Stimulated activated CD8-positive, alpha-beta memory T cell treated with anti-CD3 and anti-CD28 coated beads, Interleukin-15, amount 100 ng/mL, for 4 hours (primary cell): ENCODE measurements around the gene WWC2.
"Not testable (repeated sequence)": the region's sequence is repeated elsewhere in the genome, so short reads cannot be mapped to it uniquely, and the experiment has no call there.

ENCODE experiments used
- DNase-seq, 2 donors: peaks; one replicate each; pipeline ENCODE4 v3.0.0-alpha.2; 2020; ENCODE audit warnings: low read depth in 2 of 2

Gene WWC2

GRCh38 chr4:183299464-183299863 is 200.4 kb downstream of the WWC2 start:
- DNase-seq, result no peak

GRCh38 chr4:183300070-183300469 is 201.0 kb downstream of the WWC2 start:
- DNase-seq, result no peak

DNA sequence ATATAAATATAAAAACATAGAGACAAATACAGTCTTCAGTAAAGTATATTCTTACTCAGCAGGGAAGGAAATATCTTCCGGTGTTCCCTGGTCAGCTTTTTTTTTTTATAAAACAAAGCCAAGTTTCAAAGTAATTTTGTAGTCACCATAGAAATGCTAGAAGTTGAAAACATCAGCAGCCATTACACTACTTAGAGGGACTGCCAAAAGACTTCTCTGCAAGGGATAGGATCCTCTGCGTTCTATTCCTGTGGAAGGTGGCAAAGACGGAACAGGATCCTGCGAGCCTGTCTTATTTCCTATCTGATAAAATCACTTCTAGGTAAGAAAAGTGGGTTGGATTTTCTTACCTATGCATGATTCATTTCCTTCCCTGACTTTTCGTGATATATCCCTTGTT is 201.6 kb downstream of the WWC2 start:
- no peak for DNase-seq

DNA sequence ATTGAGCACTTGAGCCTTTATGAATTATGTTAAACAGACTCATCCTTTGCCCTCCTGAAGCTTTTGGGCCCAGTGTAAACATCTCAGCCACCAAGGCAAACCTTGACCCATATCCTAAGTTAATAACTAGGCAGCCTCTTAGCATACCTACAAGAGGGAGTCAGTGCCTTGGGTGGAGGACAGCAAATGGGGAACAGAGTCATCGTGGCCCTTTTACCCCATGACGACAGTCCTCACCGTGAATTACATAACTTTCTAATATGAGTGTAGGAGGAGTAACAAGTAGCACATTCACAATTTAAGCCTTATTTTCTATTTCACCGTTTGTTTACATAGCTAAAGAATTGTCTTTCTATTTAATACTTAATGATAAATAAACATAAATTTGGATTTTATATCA is 204.2 kb downstream of the WWC2 start:
- no peak for DNase-seq

- no peak for DNase-seq
Observed at GRCh38 chr4:183304067-183304466, 205.0 kb downstream of the WWC2 start.

DNA sequence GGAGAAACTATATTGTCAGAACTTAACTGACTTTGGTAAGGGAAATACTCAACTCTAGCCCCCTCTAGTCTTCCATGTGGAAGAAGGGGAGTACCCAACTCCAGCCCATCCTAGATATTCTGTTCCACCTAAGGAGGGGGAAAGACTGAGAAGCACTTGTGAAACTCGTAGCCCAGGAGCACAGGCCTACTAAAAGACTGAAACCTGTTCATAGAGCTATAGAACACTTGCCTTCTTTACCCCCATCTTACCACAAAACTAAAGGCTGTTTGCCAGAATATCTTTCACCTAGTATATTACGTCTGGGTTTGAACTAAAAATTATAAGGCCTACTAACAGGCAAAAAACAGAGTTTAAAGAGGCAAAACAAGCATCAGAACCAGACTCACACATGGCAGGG is 205.5 kb downstream of the WWC2 start:
- DNase-seq, result no peak

DNA sequence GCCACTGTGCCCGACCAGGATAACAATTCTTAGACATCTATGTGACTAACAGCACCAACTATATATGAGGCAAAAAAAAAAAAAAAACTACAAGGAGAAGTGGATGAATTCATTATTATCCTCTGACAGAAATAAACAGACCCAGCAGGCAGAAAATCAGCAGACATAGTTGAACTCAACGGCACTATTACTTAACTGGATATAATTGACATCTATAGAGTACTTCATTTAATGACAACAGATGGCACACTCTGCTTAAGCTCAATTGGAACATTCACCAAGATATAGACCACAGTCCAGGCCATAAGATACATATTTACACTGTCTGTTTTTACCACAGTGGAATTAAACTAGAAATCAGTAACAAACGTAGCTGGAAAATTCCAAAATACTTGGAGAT is 207.8 kb downstream of the WWC2 start:
- no peak for DNase-seq

DNA sequence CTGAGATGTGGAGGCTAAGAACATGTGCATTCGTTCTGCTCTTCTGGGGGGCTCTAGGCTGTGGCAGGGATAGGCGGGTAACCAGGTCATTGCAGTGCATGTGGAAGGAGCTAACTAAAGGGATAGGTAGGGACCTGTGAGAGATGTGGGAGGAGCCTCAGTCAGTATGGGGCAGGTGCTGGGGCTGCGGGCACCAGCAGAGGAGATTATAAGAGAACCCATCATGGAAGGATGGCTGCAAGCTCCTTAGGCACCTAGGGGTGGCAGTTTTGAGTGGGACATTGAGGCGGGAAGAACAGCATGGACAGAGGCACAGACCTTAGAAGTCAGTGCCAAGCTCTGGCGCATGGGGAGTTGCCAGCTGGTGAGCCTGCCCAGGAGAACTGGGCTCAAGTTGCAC is 213.8 kb downstream of the WWC2 start:
- DNase-seq, result no peak

DNA sequence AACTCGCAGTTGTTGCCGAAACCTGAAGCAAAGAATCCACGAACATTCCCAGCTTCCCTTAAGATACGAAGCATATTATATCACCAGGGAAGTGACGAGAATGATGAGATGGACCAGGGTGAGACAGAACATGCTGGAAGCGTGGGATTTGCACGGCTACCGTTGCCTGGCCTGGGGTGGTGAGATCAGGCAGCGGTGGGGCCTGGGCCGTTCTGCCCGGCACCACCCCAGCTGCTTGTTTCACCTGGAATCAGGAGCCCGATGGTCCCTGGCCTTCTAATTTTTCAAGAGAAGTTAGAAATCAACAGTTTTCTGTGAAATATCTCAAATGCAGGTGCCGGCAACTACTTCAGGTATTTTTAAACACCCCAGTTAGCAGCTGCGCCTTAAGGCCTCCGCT is 215.3 kb downstream of the WWC2 start:
- DNase-seq, result no peak

DNA sequence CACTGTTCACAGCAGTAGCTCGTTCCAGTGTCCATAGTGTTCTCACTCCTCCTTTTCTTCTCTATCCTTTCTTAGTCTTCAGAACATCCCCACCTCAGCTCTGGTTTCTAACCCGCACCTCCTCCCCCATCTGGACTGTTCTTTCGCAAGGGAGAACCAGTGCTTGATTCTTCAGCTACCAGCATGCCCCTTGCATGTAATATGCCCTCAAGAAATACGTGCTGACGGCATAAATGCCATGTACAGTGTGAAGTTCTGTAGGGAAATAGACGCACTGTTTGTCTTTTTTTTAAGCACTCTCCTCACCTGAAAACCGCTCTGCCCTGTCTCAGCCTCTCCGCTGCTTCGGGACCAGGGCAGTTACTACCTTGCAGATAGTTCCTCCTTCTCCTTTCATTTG is 215.7 kb downstream of the WWC2 start:
- no peak for DNase-seq

GRCh38 chr4:183318656-183319055 is 219.6 kb downstream of the WWC2 start:
- DNase-seq, result no peak

GRCh38 chr4:183320211-183321059 is 221.4 kb downstream of the WWC2 start, which contains the start of gene CLDN22:
Gene CLDN22, minus strand, starts transcription at chr4:183320276. Its CDS starts 58 bp downstream, at chr4:183320218.
- DNase-seq, result no peak

GRCh38 chr4:183321079-183321478 is 222.0 kb downstream of the WWC2 start:
- no peak for DNase-seq

DNA sequence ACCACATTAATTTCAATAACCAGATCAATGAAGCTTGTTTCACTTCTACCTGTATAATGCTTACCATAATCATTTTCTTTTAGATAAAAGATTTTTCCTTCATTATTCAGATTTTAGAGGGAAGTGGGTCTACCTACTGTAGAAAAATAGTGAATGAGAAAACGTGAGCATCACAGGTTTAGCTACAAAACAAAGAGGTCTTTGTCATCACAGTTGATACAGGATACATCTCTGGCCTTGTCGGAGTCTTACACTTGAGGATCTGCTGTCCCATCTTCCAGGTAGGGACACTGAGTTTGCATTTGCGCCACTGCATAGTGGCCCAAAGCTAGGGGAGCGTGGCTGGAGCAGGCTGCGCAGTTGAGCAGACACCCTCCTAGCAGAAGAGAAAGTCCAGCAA is 222.5 kb downstream of the WWC2 start:
- DNase-seq, result no peak

DNA sequence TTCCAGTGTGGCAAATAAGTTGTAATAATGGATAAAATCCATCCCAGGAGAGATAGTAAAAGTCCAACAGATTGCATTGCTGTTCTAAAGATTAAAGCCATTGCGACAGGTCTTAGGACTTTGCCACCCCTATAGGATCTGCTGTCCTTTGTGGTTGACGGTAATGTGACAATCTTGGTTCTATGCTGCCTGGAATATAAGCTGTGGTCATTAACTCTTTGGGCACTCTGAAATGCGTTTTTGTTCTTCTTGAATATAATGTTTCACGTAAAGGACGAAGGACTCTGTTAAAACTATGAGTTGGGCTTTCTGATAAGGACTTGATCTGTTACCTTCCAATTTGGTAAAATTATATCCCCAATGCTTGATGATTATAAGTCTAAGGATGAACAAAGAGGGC is 223.3 kb downstream of the WWC2 start, which contains the start of gene CLDN24:
TSS of gene CLDN24 (minus strand) at position 101 of the 400 bp plus-strand sequence. CDS start at position 101, 0 bp downstream.
- DNase-seq, result no peak

GRCh38 chr4:183323295-183323694 is 224.2 kb downstream of the WWC2 start:
- no peak for DNase-seq

DNA sequence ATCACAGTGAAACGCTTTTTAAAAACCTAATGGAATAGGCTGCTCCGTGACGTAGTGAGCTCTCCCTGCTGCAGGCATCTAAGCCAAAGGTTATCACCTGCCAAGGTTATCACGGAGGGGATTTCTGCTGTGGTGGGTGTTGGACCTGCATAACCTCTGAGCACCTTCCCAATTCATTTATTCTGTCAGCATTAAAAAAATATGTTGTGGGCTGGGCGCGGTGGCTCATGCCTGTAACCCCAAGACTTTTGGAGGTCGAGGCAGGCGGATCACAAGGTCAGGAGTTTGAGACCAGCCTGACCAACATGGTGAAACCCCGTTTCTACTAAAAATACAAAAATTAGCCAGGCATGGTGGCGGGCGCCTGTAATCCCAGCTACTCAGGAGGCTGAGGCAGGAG is 225.0 kb downstream of the WWC2 start:
- not testable (repeated sequence) for DNase-seq

- DNase-seq, result no peak
Observed at GRCh38 chr4:183324619-183325018, 225.6 kb downstream of the WWC2 start.

GRCh38 chr4:183326387-183326786 is 227.3 kb downstream of the WWC2 start:
- DNase-seq, result not testable (repeated sequence)

- no peak for DNase-seq
Observed at GRCh38 chr4:183326853-183327252, 227.8 kb downstream of the WWC2 start.

DNA sequence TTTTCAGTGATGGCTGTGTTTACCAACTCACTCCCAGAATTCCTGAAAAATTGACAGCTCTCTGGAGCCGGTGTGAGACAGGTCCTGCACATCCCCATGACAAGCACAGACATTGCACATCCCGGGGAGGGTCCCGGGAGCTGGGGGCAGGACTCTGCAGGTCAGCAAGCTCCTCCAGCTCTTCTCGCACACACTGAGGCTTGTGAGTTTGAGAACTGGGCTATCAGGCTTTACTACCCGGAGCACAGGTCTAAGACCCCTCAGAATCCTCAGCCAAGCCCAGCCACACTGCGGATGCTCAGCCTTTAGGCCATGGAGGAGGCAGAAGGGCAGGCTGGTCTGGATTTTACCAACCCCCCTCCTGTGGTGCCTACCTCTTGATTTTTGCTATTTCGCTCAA is 228.8 kb downstream of the WWC2 start:
- no peak for DNase-seq

GRCh38 chr4:183328832-183329231 is 229.8 kb downstream of the WWC2 start:
- DNase-seq, result no peak

DNA sequence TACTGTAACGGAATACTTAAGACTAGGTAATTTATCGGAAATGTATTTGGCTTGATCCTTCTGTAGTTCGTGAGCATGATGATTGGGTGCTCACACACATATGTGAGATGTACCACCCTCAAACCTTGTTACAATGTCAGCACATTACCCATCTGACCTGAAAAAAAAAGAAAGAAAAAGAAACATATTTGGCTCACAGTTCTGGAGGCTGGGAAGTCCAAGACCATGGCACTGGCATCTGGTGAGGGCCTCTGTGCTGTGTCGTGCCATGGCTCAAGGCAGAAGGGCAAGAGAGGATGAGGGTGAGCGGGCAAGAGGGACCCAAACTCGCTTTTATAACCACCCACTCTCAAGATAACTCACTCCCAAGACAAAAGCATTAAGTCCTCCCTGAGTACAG is 230.2 kb downstream of the WWC2 start:
- DNase-seq, result no peak
